SH-SY5Y (cell line): ENCODE results near the gene B3GNT7.

ENCODE experiments used
- GATA2 ChIP-seq: IDR thresholded peaks from 2 replicates; pipeline ENCODE4 v1.6.1; 2011; ENCODE audit warnings: mild to moderate bottlenecking, low read depth, low read length
- GATA3 ChIP-seq: IDR thresholded peaks from 2 replicates; pipeline ENCODE4 v1.6.1; 2011; ENCODE audit warnings: low read depth, mild to moderate bottlenecking, low read length, moderate library complexity

DNA sequence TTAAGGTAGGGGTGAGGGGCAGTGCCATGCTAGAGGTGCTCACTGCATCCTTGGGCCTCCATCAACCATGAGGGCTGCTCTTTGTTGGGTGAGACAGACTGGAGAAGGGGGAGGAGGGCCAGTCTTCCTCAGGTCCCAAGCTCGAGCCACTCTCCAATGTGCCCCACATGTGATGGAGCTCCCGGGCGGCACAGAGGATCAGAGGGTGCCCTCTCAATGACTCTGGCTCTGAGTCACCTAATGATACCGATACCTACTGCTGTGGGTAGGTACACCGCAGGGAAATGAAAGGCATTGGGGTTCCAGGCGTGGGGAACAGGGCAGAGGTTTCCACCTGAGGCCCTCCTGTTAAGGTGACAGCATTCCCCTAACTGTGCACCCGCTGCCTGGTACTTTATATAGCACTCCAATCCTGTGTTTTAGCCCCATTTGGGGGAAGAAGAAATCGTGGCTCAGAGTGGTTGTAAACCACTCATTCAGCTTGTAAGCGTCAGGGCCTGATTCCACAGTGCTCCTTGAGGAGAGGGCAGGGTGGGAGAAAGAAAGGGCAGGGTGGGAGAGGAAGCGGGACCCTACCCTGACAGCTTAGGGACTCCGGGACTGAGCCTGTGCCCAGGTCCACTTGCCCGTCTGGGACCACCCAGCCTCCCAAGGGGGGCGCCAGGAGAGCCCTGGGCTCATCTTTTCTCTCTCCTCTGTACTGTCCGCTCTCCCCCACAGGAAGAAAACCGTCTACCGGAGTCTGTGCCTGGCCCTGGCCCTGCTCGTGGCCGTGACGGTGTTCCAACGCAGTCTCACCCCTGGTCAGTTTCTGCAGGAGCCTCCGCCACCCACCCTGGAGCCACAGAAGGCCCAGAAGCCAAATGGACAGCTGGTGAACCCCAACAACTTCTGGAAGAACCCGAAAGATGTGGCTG is 1.8 kb downstream of the B3GNT7 start:
- no peak for TF ChIP-seq GATA2
- no peak for TF ChIP-seq GATA3
